ENCODE data around the gene MYO7A. TPM values are rescaled to one million over a fixed set of nuclear protein-coding genes. Genes with fewer than 3 reads are reported as not detected.
A peak's percentile ranks its signal among the peaks of the same experiment; 100 is the strongest.

The MYO7A gene
- total RNA-seq, 2 donors from 2014 or later, result 0.29 to 0.42 TPM

DNA sequence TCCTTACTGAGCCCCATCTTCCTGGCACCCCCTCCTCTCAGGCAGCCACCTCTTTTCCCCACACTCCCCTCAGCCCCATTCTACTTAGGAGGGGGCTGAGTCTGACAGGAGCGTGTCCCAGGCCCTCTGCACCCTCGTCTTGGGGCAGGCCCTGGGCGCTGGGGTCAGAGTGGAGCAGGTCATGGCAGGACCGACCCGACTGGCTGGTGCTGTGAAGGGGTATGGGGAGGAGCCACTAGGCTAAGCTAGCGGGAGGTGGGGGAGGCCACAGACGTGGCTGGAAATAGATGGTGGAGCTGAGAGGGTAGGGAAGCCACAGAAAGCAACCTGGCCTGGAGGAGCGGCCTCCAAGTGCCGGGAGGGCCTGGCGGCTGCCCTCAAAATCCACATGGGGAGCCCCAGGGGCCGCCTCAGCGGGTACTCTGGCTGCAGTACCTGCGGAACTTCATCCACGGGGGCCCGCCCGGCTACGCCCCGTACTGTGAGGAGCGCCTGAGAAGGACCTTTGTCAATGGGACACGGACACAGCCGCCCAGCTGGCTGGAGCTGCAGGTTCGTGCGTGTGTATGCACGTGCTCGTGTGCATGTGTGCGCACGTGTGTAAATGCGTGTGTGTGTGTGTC is 61.7 kb downstream of the MYO7A start:
- no peak overlapping the region for H3K27ac Mint-ChIP-seq
- H3K4me3 Mint-ChIP-seq, result no peak overlapping the region
- no peaks in the 10 kb centered on the region for H3K9me3 Mint-ChIP-seq
- no peaks in the 10 kb centered on the region for H3K27me3 Mint-ChIP-seq (ENCODE audit: low read depth)
- no peaks in the 10 kb centered on the region for H3K36me3 Mint-ChIP-seq (ENCODE audit: insufficient read depth in 2 of 2)
- no peaks in the 10 kb centered on the region for H3K4me1 Mint-ChIP-seq (ENCODE audit: low read depth)
- ATAC-seq (replicated peaks in 1 of 2) (no peak), DNase-seq (no peak)

DNA sequence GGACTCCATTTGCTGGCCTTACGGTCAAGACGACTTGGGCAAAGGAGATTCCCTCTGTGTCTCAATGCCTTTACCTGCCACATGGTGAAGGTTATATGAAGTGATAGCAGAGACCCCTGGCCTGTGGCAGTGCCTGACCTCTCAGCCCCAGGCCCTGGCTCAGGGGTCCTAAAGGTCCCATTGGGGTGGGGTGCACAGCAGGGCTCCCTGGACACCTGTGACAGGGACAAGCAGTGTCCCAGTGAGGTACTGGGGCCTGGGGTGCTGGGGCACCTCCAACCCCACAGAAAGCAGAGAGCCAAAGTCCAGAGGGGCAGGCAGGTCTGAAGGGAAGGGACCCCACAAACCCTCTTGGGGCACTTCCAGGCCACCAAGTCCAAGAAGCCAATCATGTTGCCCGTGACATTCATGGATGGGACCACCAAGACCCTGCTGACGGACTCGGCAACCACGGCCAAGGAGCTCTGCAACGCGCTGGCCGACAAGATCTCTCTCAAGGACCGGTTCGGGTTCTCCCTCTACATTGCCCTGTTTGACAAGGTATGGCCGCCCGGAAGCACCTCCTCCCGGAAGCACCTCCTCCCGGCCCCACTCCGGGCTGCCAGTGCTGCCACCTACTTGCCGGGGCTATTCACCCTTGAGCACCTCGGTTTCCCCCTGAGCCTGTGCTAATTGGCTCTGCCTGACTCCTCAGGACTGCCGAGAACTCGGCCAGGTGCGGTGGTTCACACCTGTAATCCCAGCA is 62.5 kb downstream of the MYO7A start:
- Mint-ChIP-seq H3K4me1 (ENCODE audit: low read depth) (no peaks in the 10 kb centered on the region), H3K27ac (no peak overlapping the region), H3K4me3 (no peak overlapping the region), H3K27me3 (ENCODE audit: low read depth) (no peaks in the 10 kb centered on the region), H3K36me3 (ENCODE audit: insufficient read depth in 2 of 2) (no peaks in the 10 kb centered on the region), H3K9me3 (no peaks in the 10 kb centered on the region)
- ATAC-seq (replicated peaks in 1 of 2) (no peak), DNase-seq (no peak)

DNA sequence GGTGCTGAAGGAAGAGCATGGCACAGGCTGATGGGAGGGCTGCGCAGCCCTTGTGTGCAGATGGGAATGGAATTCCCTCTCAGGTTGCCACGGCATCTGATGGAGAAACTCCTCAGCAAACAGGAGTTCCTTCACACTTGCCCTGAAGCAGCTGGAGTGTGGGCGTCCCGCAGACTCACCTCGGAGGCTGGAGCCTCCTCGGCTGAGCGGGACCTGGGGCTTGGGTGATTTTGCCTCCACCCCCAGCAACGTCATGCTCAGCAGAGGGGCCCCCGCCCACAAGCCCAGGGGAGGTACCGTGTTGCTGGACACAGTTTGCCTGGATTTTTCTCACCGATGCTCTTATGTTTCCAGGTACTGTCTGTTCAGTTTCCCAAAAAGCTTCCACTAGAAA is 63.4 kb downstream of the MYO7A start:
- Mint-ChIP-seq H3K27ac (no peak overlapping the region), H3K9me3 (no peaks in the 10 kb centered on the region), H3K36me3 (ENCODE audit: insufficient read depth in 2 of 2) (no peaks in the 10 kb centered on the region), H3K4me1 (ENCODE audit: low read depth) (no peaks in the 10 kb centered on the region), H3K27me3 (ENCODE audit: low read depth) (no peaks in the 10 kb centered on the region), H3K4me3 (peak overlapping the region in 1 of 2 donors; percentile 57)
- ATAC-seq (replicated peaks in 1 of 2) (no peak), DNase-seq (no peak)

DNA sequence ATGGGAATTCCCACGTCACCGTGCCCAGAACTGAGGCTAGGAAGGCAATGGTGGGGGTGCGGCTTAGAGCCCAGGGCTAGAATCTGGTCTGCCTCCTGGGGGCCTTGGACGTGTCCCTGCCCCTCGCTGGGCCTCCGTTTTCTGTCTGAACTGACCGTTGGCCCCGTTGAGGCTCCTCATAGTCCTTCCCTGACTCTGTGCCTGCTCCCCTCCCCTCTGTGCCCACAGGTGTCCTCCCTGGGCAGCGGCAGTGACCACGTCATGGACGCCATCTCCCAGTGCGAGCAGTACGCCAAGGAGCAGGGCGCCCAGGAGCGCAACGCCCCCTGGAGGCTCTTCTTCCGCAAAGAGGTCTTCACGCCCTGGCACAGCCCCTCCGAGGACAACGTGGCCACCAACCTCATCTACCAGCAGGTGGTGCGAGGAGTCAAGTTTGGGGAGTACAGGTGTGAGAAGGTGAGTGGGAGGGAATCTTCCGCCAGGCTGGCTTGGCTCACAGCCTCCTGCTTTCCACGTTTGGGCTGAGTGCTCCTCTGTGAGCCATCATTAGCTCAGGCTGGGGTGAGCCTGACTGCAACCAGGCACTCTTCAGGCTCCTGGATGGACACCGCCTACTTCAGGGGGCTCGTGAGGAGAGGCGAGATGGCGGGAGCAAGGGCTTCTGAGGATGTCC is 63.9 kb downstream of the MYO7A start:
- H3K36me3 Mint-ChIP-seq (ENCODE audit: insufficient read depth in 2 of 2), result no peaks in the 10 kb centered on the region
- no peaks in the 10 kb centered on the region for H3K9me3 Mint-ChIP-seq
- H3K4me3 Mint-ChIP-seq, result peak overlapping the region in 1 of 2 donors; percentile 57
- ATAC-seq (replicated peaks in 1 of 2) (peak; percentile 47 to 87), DNase-seq (peak; percentile 27 to 81)
- no peaks in the 10 kb centered on the region for H3K4me1 Mint-ChIP-seq (ENCODE audit: low read depth)
- no peaks in the 10 kb centered on the region for H3K27me3 Mint-ChIP-seq (ENCODE audit: low read depth)
- no peak overlapping the region for H3K27ac Mint-ChIP-seq

DNA sequence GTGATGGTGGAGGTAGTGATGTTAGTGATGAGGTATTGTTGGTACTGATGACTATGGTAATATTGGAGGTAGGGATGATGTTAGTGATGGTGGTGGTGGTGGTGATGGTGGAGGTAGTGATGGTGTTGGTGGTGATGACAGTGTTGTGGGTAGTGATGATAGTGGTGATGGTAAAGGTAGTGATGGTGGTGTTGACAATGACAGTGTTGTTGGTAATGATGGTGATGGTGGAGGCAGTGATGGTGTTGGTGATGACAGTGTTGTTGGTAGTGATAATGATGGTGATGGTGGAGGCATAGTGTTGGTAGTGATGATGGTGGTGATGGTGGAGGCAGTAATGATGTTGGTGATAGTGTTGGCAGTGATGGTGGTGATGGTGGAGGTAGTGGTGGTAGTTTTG is 65.1 kb downstream of the MYO7A start:
- no peaks in the 10 kb centered on the region for H3K4me1 Mint-ChIP-seq (ENCODE audit: low read depth)
- no peak overlapping the region for H3K4me3 Mint-ChIP-seq
- ATAC-seq (replicated peaks in 1 of 2), result no peak
- DNase-seq, result no peak
- no peaks in the 10 kb centered on the region for H3K9me3 Mint-ChIP-seq
- no peaks in the 10 kb centered on the region for H3K36me3 Mint-ChIP-seq (ENCODE audit: insufficient read depth in 2 of 2)
- no peak overlapping the region for H3K27ac Mint-ChIP-seq
- H3K27me3 Mint-ChIP-seq (ENCODE audit: low read depth), result no peaks in the 10 kb centered on the region

DNA sequence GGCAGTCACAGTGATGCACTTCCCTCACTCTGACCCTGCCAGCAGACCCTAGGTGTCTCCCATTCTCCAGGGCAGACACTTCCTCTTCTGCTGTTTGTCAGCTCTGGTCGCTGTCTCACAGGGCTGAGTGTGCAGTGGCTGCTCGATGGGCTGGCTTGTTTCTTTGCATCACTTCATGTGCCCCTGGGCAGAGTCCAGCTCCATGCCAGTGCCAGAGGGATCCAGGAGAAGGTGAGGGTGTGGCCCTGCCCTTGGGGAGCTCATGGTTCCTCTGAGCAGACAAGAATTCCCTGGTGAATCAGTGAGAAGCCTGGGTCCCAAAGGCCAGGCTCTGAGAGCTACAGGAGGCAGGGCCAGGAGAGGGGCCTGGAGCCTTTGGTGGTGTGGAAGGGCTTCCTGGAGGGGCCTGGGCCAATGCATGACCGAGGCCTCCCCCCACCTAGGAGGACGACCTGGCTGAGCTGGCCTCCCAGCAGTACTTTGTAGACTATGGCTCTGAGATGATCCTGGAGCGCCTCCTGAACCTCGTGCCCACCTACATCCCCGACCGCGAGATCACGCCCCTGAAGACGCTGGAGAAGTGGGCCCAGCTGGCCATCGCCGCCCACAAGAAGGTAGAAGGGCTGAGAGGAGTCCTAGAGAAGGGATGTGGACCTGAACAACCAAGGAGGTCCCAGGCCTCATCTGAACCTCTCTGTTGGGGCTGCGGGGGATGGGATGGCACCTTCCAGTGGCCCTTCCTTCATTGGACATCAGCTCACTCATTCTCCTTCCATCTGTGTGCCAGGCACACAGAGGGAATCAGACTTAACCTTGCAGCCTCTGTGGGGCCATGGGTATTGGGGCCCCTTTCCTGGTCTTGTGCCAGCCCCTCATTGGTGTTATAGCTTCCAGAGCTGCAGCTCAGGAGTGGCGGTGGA is 66.1 kb downstream of the MYO7A start:
- Mint-ChIP-seq H3K36me3 (ENCODE audit: insufficient read depth in 2 of 2) (no peaks in the 10 kb centered on the region), H3K27ac (no peak overlapping the region), H3K9me3 (no peaks in the 10 kb centered on the region), H3K4me3 (no peak overlapping the region), H3K4me1 (ENCODE audit: low read depth) (no peaks in the 10 kb centered on the region), H3K27me3 (ENCODE audit: low read depth) (no peaks in the 10 kb centered on the region)
- DNase-seq (no peak), ATAC-seq (replicated peaks in 1 of 2) (no peak)

DNA sequence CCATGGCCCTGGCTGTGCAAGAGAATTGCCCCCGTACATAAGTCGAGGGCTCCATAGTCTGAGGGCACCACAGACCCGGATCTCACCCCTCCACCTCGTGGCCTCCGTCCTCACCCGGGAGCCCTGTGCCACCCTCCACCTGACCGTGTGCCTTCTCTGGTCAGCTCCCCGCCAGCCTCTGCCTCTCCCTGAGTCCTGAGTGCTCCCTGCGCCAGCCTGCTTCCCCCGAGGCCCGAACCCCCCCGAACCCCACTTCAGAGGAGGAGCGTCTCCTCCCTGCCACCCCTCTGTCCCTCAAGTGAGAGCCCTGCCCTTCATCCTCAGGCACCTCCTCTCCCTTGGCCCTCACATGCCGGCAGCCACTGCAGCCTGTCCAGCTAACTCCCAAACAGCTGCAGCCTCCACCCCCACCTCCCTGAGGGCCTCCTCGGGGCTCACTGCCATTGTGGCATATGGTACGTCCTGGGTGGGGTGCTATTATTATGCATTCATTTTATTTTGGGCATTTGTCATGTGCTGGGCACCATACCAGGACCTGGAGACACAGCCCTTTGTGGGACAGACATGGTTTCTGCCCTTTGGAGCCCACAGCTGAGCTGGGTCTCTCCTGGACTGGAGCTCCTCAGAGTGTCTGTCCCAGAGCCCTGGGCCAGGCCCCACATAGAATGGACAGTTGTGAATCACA is 67.2 kb downstream of the MYO7A start:
- Mint-ChIP-seq H3K27me3 (ENCODE audit: low read depth) (no peaks in the 10 kb centered on the region), H3K9me3 (no peaks in the 10 kb centered on the region), H3K4me1 (ENCODE audit: low read depth) (no peaks in the 10 kb centered on the region), H3K27ac (no peak overlapping the region), H3K36me3 (ENCODE audit: insufficient read depth in 2 of 2) (no peaks in the 10 kb centered on the region), H3K4me3 (no peak overlapping the region)
- DNase-seq, result no peak
- no peak for ATAC-seq (replicated peaks in 1 of 2)

DNA sequence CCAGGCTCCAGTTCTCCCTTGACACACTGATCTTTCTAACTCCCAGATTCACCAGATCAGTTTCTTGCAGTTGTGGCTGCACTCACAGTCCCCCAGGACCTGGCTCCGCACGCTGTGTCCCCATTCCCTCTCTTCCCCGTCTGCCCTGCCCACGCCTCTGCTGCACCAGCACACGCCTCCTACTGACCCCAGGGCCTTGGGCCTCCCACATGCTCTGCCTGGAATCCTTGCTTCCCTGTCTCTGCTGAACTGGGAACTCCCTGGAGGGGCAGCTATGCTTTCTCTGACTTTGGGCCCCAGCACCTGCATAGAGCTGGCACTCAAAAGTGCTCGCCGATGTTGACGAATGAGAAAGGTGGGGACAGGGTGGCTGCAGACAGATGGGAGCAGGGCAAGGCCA is 68.9 kb downstream of the MYO7A start:
- ATAC-seq (replicated peaks in 1 of 2) (no peak), DNase-seq (no peak)
- no peaks in the 10 kb centered on the region for H3K36me3 Mint-ChIP-seq (ENCODE audit: insufficient read depth in 2 of 2)

DNA sequence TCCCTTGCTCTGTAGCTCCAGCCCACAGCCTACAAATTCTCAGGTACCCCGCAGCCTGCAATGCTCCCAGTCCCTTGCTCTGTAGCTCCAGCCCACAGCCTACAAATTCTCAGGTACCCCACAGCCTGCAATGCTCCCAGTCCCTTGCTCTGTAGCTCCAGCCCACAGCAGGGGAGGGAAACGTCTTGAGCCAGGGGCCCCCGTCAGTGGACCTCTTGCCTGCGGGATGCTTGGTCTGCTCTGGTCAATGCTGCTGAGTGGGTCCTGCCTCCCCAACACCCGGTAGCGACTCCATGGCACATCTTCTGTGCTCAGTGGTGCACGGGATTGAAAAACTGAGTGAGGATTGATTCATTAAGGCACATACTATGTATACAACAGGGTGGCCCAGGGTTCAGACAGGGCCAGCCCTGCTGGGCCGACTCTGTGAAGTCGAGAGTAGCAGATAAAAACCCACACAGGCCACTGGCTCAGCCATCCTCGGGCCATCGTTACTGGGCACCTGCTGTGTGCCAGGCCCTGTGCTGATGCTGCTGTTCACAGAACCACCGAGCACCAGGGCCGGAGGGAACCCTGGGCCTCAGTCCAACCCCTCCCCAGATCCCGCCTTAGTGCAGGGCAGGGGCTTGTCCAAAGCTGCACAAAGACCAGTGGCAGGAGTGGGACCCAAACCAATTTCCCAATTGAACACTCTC is 69.7 kb downstream of the MYO7A start:
- no peaks in the 10 kb centered on the region for H3K36me3 Mint-ChIP-seq (ENCODE audit: insufficient read depth in 2 of 2)
- no peak for DNase-seq
- ATAC-seq (replicated peaks in 1 of 2), result no peak
- H3K27me3 Mint-ChIP-seq (ENCODE audit: low read depth), result no peaks in the 10 kb centered on the region
- no peak overlapping the region for H3K27ac Mint-ChIP-seq
- H3K9me3 Mint-ChIP-seq, result no peaks in the 10 kb centered on the region
- no peaks in the 10 kb centered on the region for H3K4me1 Mint-ChIP-seq (ENCODE audit: low read depth)
- no peak overlapping the region for H3K4me3 Mint-ChIP-seq

More for the DNA sequence above, 68.9 kb downstream of the MYO7A start:
- H3K27me3 Mint-ChIP-seq (ENCODE audit: low read depth), result no peaks in the 10 kb centered on the region
- H3K27ac Mint-ChIP-seq, result no peak overlapping the region
- H3K4me3 Mint-ChIP-seq, result no peak overlapping the region
- no peaks in the 10 kb centered on the region for H3K4me1 Mint-ChIP-seq (ENCODE audit: low read depth)
- no peaks in the 10 kb centered on the region for H3K9me3 Mint-ChIP-seq

DNA sequence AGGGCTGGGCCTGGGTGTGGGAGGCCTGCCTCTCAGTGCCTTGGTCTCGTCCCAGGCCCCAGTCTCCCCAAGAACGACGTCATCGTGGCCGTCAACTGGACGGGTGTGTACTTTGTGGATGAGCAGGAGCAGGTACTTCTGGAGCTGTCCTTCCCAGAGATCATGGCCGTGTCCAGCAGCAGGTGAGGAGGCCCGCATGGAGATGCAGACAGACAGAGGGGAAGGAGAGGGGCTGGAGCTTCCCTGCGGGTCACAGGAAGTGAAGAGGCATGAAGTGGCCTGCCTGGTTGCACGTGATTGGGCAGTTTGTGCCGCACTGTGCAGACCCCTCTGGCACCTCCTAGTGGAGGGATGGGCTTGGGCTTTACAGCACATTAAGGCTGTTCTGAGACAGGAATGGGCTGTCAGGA is 70.4 kb downstream of the MYO7A start:
- Mint-ChIP-seq H3K4me3 (no peak overlapping the region), H3K36me3 (ENCODE audit: insufficient read depth in 2 of 2) (no peaks in the 10 kb centered on the region), H3K9me3 (no peaks in the 10 kb centered on the region), H3K27me3 (ENCODE audit: low read depth) (no peaks in the 10 kb centered on the region), H3K27ac (no peak overlapping the region), H3K4me1 (ENCODE audit: low read depth) (no peaks in the 10 kb centered on the region)
- DNase-seq (peak; percentile 29 to 38), ATAC-seq (replicated peaks in 1 of 2) (peak; percentile 51 to 60)

DNA sequence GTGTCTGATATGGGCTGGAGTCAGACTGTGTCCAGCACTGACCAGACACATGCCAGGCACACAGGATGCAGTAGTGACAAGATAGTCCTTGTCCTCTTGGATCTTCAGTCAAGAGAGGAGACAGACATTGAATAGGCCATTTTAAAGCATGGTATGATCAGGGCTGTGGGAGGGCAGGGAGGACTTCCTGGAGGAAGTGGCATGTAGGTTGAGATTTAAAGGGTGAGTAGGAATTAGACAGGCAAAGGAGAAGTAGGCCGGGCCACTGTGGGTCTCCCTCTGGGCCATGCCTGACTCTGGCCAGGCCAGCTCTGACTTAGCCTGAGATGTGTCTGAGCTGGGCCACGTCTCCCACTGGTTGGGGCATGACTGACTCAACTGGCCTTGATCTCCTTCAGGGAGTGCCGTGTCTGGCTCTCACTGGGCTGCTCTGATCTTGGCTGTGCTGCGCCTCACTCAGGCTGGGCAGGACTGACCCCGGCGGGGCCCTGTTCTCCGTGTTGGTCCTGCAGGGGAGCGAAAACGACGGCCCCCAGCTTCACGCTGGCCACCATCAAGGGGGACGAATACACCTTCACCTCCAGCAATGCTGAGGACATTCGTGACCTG is 71.2 kb downstream of the MYO7A start:
- Mint-ChIP-seq H3K4me1 (ENCODE audit: low read depth) (no peaks in the 10 kb centered on the region), H3K27ac (no peak overlapping the region), H3K9me3 (no peaks in the 10 kb centered on the region), H3K4me3 (no peak overlapping the region), H3K36me3 (ENCODE audit: insufficient read depth in 2 of 2) (no peaks in the 10 kb centered on the region), H3K27me3 (ENCODE audit: low read depth) (no peaks in the 10 kb centered on the region)
- no peak for ATAC-seq (replicated peaks in 1 of 2)
- DNase-seq, result no peak
